ENCODE results near the gene RNF207. TPM values are rescaled to one million over a fixed set of nuclear protein-coding genes. Genes with fewer than 3 reads are reported as not detected.

RNF207 gene
- polyA plus RNA-seq, 3 donors: 19.5 to 40.4 (median 39.7) TPM

DNA sequence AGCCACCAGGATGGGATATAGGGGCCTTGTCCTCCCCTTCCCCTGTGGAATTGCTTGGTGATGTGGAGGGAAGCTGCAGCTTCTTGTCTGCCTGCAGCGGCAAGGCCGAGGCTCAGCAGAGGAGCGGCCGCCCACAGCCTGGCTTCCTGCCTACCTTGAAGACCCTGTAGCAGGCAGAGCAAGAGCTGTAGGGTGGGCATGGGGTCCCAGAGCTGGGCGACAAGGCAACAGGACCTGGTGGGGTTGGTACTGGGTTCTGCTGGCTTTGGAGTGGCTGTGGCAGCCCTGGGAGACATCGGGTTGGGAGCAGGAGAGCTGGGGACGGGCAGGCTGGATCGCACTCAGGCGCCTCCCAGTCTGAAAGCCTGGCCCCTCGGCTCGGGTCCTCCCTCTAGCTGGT is 60.7 kb downstream of the RNF207 start:
- no peak for DNase-seq

GRCh38 chr1:6267686-6268322 is 61.9 kb downstream of the RNF207 start:
- DNase-seq: peak; percentile 59

- no peak for DNase-seq
Observed at GRCh38 chr1:6268415-6268814, 62.5 kb downstream of the RNF207 start.

- DNase-seq: no peak
Observed at GRCh38 chr1:6269296-6269695, 63.4 kb downstream of the RNF207 start.

GRCh38 chr1:6269720-6270400 is 63.9 kb downstream of the RNF207 start:
- DNase-seq: no peak

DNA sequence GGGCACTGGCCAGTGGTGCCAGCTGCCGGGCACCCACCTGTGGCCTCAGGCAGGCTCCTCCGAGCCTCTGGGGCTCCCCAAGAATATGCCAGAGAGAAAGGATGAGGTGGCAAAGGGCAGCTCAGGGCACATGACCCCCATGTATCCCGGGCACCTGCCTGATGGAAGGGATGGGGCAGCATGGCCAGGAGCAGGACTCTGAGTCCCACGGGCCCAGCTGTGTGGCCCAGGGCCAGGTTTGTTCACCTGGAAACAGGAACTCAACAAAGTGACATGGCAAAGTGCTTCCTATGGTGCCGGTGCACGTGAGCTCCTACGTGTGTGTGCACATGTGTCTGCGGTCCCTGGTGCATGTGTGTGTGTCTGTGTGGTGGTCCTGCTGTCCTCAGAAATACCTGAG is 64.5 kb downstream of the RNF207 start:
- DNase-seq: no peak

Other genes starting within 250 kb of the RNF207 start
- 10 to 100 TPM; 12.9 to 17.6 (median 14.4) TPM for gene NPHP4, start 213.7 kb upstream of the RNF207 start, polyA plus RNA-seq (ENCODE audit: insufficient read length in 3 of 3)
- gene KCNAB2, start 160.2 kb upstream of the RNF207 start, polyA plus RNA-seq (ENCODE audit: insufficient read length in 3 of 3): 1 to 10 TPM; 3.1 to 5.3 (median 4.1) TPM
- gene CHD5, start 25.8 kb upstream of the RNF207 start, polyA plus RNA-seq (ENCODE audit: insufficient read length in 3 of 3): under 1 TPM; 0.30 to 0.78 (median 0.41) TPM
- 100 to 1,000 TPM; 506 to 557 (median 512) TPM for gene RPL22, start 6.5 kb upstream of the RNF207 start, polyA plus RNA-seq (ENCODE audit: insufficient read length in 3 of 3)
- 10 to 100 TPM; 55.5 to 63.4 (median 58.7) TPM for gene ICMT, start 29.8 kb downstream of the RNF207 start, polyA plus RNA-seq (ENCODE audit: insufficient read length in 3 of 3)
- not detected for gene HES3, start 38.1 kb downstream of the RNF207 start, polyA plus RNA-seq (ENCODE audit: insufficient read length in 3 of 3)
- 1 to 10 TPM; 6.7 to 9.4 (median 7.0) TPM for gene GPR153, start 55.0 kb downstream of the RNF207 start, polyA plus RNA-seq (ENCODE audit: insufficient read length in 3 of 3)
- gene ACOT7, start 187.6 kb downstream of the RNF207 start, polyA plus RNA-seq (ENCODE audit: insufficient read length in 3 of 3): 10 to 100 TPM; 32.8 to 39.4 (median 36.8) TPM
- under 1 TPM; 0.33 to 0.46 (median 0.40) TPM for gene HES2, start 213.8 kb downstream of the RNF207 start, polyA plus RNA-seq (ENCODE audit: insufficient read length in 3 of 3)
- gene ESPN, start 218.7 kb downstream of the RNF207 start, polyA plus RNA-seq (ENCODE audit: insufficient read length in 3 of 3): 10 to 100 TPM; 19.6 to 21.5 (median 21.5) TPM

All from renal pelvis (tissue), 4 donors.